Stimulated activated CD4-positive, alpha-beta T cell treated with anti-CD3 and anti-CD28 coated beads, Interleukin-2, amount 100 ng/mL, for 48 hours (primary cell): ENCODE data around the gene ZNF503.

Source experiments
- DNase-seq, 2 donors: peaks; one replicate each; pipeline ENCODE4 v3.0.0-alpha.2; 2020

Gene ZNF503, protein sequence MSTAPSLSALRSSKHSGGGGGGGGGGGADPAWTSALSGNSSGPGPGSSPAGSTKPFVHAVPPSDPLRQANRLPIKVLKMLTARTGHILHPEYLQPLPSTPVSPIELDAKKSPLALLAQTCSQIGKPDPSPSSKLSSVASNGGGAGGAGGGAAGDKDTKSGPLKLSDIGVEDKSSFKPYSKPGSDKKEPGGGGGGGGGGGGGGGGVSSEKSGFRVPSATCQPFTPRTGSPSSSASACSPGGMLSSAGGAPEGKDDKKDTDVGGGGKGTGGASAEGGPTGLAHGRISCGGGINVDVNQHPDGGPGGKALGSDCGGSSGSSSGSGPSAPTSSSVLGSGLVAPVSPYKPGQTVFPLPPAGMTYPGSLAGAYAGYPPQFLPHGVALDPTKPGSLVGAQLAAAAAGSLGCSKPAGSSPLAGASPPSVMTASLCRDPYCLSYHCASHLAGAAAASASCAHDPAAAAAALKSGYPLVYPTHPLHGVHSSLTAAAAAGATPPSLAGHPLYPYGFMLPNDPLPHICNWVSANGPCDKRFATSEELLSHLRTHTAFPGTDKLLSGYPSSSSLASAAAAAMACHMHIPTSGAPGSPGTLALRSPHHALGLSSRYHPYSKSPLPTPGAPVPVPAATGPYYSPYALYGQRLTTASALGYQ

DNA sequence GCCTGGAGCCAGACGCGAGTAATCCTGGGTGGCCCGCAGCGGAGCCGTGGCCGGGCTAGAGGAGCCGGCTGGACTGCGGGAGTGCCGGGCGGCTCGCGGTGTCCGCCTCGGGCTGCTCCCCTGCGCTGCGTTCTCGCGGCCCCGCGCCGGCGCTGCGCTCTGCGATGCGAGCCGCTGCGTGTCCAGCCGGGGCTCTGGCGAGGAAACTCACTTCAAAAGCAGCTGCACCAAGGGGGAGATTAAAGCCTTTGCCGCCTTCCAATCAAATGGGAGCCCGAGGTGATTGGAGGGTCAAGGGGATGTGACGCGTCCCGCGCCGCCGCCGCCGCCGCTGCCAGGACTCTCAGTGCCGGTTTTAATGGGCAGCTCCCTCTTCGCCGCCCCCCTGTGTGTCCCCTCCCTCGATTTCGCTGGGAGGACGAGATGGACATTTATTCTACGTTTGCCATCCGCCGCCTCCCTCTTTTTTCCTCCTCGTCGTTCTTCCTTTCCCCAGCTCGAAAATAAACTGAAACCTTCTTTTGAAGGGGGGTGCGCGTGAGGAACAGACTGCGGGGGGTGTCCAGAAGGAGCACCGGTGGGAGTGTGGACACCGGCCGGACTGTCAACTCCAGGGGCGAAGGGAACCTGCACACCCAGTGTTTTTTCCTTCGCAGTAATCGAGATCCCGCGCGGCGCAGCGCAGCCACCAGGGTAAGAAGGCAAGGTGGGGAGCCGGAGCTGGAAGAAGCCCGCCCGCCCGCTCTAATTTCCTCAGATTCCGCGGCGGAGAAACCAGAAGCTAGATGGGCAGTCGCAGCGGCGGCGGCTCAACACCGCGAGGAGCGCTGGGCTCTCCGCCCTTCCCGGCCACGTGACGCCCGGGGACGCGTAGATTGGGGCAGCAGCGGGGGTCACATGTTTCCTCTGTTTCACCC lies at the start of gene ZNF503:
Gene ZNF503 (minus strand): TSS at position 196 of the 917 bp plus-strand sequence. CDS start 345 bp downstream, outside the sequence.
- peak in 1 of 2 donors; percentile 40 for DNase-seq

DNA sequence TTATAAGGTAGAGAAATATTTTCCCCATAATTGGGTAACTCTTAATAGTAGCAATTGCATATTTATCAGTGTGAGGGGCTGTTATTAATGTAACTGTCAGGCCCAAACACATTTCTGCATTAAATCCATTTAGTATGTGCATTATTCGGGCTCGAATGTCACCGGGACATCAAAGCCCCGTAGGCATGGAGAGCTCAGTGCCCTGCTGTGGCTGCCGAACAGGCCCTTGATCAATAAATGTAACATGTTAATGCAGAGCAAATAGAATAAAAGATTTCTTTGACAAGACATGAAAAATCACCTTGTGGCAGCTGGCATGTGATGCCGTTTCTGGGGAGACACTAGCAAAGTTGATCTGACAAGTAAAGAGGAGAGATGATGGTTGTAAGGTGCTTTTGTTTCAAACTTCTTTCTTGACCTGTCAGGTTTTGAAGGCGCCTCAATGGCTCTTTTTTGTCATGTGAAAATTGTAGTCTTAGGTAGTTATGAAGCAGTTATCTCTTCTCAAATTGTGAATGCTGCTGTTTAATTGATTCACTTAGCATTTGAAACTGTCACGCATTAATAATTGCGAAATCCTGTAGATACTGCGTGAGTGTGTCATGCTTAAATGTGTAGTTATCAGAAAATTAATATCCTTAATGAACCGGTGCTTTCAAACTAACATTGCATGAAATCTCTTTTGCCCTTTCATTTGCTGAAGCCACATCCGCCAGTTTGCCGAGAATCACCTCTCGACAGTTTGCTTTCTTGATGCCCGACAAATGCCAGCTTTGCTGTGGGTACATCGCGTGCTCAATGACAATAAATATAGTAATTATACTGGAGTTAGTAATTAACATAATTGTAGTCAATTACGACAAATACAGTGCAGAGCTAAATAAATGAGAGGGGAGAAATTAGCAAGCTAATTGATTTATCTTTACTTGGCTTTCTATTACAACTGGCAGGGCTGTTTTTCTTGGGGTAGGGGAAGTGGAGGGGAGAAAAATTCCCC lies 49.4 kb upstream of the ZNF503 start:
- DNase-seq, result no peak

DNA sequence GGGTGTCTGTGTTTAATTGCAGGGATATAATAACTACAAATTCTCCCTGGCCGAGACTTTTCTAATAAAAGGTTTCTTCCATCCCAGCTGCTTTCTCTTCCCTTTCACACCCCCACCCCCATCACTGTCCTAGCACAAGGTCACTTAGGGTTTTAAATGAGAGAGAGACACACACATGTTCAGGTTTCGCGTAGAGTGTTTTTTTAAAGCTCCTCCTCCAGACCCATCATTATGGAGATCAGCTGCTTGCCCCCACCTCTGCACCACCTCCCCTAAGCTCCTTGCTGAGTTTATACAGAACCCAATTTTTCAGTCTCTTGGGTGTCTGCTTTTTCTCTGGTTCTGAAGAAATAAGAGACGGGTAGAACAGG lies 48.5 kb upstream of the ZNF503 start:
- no peak for DNase-seq

DNA sequence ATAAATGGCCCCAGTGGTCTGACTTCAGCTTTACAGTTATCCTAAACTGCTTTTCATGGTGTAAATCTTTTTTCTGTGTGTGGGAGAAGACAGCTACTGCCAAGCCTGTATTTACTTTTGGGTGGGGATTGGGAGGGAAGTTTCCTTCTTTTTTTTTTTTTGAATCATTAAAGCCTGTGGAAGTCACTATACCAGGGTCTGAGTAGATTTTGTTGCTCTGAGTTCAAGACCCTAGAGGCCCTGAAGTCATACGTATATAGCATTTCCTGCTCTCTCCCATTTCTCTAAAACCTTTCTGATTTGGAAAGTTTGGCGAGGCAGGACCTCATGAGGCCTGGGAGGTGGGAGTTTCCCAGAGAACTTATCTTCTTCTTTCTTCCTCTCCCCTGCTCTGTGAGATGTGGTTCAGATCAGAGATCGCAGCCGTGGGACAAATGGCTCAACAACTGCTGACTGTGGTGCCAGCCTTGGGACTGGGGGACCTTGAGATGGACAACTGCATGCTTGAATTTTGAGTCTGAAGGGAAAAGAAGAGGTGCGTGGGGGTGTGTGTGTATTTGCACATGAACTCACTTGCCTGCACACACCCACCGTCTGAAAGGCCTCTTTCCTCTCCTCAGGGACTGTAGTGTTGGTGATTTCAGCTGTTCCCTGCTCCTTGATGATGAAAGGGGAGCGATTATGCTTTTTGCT lies 48.0 kb upstream of the ZNF503 start:
- DNase-seq, result no peak

DNA sequence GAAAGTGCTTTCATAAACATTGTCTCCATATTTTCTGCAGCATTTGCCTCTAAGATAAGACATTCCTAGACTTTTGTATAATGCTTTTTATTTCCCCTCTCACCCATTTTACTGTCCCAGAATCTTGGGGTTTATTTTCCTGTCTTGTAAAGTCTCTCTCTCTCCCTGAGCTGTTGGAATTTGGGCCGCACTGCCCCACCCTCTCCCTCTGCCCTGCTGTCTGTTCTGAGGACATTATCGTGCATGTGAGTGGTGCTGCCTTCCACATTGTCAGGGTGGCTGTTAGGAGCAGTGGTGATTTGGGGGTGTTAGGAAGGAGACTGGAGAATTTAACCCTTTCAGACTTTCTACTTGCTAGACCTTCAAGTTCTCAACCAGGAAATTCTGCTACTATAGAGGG lies 46.6 kb upstream of the ZNF503 start:
- no peak for DNase-seq

DNA sequence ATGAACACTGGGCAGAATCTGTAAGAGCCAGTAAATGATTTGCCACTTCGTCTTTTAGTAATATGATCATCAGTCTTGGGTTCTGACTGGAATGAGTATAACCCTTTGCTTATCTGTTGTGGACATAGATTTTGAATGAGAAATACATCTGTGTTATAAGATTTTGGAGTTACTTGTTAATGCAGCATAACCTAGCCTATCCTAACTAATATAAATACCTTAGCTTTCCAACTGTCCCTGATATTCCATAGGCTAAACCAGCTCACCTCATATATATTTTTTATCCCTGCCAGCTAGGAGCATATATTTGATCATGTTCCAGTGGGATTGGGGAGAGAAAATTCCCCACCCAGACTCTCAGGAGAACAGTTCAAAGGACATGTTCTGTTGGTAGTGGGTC lies 44.9 kb upstream of the ZNF503 start:
- no peak for DNase-seq

DNA sequence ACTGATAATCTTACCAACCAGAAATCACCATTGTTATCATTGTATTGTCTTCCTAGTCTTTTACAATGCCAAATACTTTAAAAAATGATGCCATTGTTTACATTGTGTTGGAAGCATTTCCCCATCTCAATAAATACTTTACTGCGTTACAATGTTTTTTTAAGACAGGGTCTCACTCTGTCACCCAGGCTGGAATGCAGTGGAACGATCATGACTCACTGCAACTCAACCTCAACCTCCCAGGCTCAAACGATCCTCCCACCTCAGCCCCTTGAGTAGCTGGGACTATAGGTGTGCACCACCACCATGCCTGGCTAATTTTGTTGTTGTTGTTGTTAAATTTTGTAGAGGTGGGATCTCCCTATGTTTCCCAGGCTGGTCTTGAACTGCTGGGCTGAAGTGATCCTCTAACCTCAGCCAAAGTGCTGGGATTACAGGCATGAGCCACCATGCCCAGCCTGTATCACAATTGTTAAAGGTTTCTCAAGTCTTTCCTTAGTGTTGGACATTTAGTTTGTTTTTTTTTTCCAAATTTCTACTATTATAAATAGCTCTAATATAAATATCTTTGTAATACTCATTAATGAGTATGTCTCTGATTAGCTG lies 43.3 kb upstream of the ZNF503 start:
- no peak for DNase-seq

DNA sequence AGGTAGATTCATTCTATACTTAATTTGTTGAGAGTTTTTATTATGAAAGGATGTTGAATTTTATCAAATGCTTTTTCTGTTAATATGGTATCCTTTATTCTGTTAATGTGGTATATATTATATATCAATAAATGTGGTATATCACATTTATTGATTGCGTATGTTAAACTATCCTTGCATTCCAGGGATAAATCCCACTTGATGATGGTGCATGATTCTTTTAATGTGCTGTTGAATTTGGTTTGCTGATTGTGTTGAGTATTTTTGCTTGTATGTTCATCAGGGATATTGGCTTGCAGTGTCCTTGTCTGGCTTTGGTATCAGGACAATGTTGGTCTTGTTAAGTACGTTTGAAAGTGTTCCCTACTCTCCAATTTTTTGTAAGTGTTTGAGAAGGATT lies 41.8 kb upstream of the ZNF503 start:
- no peak for DNase-seq

DNA sequence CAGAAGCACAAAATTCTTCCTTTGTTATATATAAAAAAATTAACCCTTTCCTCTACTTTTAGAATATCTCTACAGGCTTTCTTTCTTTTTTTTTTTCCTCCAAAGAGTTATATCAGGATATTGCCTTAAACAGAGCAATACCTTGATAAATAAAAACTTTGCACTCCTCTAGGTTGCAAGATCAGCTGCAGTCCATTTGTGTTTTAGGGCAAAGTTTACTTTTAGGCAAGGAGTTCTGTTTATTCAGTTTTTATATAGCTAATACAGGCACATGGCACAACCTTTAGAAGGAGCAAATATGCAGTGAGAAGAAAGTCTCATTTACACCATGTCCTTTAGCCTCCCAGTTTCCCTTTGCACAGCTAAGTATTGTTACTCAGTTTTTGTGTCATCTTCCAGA lies 40.1 kb upstream of the ZNF503 start:
- no peak for DNase-seq

DNA sequence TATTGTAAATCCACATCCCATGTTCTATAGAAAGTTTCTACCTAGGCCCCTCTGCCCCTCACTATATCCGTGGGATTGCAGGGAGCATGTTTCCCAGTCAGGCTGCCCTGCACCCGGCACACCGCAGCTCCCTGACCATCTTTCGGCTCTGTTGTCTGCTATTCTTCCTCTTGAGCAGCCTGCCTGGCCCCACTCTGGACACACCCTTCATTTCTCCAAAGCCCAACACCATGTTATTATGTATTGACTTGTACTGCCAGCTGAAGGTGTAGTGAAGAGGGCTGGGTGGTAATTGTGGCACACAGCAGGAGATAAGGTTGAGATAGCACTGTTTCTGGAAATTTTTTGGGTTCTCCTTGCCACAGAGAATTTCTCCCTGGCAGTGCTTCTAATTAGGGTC lies 39.6 kb upstream of the ZNF503 start:
- no peak for DNase-seq

DNA sequence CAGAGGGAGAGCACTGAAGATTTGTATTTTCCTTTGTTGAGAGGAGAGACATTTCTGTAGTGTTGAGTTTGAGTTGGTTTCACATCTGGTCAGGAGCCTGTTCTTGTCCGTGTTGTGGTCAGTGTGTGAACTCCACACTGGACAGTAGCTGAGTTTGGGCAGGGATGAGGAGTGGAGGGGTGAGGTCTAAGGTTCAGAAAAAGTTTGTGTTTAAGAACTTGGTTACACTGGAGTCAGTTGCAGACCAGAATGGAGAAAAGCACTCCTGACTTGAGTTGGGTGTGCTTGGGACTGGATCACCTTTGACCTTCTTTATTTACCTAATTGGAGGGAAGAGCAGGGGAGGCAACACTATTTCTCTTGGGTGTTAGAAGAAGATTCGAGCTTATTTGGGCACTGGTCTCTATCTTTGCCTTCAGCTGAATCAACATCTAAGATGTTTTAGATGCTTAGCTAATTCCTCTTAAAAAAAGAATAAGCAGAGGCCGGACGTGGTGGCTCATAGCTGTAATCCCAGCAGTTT lies 38.8 kb upstream of the ZNF503 start:
- DNase-seq, result no peak

DNA sequence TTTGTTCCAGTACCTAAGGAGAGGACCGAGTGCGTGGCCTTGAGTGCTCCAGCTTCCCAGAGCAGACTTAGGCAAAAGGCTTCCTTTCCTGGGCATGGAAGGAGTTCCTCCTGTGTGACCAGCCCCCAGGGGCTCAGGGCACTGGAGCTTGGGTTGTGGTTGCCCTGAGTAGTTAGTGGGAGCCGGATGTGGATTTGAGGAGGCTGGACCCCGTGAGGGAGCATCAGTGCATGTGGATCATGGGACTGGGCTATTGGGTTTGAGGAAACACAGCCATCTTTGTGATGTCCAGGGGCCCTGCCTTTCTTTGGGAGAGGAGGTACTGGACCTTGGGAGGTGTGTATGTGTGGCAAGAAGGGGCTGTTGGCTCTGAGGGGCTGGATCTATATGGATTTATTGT lies 38.2 kb upstream of the ZNF503 start:
- DNase-seq, result no peak

DNA sequence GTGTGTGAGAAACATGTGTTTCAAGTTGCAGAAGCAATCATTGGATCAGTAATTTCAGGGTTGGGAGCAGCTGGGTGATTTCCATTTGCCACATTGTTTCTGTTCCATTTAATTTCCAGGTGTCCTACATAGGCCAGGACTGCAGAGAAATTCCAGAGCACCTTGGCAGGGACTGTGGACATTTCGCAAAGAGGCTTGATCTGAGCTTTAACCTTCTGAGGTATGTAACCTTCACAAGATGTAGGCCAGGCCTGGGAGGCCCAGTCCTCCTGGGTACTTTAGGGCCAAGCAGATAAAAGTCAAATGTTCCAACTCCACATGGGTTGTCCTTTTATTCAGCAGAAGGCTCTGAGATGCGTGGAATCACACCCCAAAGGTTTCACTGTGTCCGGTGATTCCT lies 36.7 kb upstream of the ZNF503 start:
- DNase-seq, result no peak

DNA sequence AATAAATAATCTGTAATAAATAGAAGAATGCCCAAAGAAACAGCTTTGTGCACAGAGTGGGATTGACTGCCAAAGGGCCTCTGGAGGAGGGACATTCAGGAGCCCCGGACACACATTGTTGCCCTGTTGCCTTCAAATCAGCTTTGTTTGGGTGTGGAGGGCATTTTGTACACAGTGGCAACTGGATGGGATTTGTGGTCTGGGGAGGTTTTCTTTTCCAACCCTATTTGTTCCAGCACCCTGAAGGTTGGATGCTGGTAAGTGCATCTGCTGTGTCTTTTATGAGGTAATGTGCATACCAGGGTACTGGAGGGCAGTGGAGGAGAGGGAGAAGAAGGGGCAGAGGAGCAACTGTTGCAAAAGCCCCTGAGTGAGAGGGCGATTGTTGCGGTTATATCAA lies 36.1 kb upstream of the ZNF503 start:
- DNase-seq, result no peak

DNA sequence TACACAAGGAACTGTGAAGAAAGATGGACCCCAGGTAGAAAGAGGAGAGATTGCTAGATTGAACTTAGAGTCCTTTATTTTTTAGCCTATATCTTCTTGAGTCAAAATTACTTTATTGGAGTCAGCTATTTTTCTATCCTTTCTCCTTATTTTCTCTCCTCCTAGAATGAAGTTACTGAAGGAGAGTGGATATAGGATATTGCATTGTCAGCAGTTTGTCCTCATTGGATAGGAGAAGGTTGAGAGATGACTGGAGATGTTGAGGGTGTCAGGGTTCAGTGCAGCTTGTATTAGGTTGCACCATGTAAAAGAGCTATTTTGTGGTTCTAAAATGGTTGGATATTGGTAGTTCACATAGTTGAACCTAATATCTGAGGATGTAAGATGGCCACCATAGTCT lies 35.3 kb upstream of the ZNF503 start:
- no peak for DNase-seq

DNA sequence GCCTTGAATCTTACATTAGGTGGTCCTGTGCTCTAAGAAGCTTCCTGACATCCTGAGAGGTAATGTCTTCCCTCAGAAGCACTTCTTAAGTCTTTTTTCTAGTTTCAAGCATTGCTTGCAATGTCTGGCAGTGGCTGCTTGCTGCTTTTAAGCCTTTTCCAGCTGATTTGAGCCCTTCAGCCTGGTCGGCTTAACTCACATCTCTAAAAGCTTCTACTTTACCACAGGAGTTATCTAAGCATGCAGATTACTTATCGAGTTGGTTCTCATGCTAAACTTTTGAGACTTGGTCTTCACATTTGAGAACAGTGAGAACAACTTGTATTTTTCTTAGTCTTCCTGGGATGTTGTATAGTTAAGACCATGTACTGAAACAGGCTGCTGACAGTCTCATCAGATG lies 33.7 kb upstream of the ZNF503 start:
- no peak for DNase-seq

DNA sequence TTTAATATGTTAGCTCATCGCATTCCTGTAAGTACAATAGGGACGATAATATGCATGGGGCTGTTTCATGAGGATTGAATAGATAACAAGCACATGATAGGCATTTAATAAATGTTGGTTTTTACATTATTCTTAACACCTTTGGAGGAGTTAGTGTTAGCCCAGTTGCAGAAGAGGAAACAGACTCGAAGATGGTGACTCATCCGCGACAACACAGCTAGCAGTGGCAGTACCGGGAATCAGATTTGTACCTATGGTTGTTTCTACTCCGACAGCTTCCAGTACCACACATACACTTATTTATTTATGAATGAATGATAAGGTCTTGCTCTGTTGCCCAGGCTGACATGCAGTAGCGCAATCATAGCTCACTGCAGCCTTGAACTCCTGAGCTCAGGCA lies 32.7 kb upstream of the ZNF503 start:
- DNase-seq, result no peak

DNA sequence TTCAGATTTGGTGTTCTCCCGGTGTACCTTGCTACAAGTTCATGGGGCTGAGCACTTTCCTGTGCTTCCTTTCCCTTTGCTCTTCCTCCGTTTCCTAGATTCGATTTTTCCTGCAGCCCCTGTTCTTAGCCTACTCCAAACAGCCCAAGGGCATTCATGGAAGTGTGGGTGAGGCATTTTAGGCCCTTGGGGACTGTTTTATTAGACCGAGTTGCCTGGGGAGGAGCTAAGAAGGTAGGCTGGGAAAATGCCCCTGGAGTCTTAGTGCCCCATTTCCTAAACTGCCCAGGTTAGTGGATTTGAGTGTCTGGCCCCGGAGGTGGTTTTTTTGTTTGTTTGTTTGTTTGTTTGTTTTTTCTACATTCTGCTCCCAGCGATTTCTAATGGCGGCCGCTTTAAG lies 31.7 kb upstream of the ZNF503 start:
- DNase-seq, result no peak

DNA sequence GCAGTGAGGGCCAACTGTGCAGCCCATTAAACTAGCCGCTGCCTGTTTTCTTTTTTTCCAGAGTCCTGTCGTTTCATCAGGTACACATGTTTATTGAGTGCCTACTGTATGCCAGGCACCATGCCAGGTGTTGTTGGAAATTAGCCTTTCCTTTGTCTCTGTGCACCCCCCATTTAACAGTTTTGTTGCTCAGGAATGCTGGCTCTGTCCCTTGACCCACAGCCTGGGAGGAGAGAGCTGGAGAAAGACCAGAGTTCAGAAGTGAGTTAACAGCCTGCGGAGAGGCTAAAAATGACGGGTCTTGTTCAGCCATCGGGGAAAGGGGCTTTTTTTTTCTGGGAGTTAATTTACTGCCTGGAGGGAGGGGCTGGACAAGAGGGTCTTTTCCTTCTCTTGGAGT lies 31.2 kb upstream of the ZNF503 start:
- DNase-seq, result no peak

DNA sequence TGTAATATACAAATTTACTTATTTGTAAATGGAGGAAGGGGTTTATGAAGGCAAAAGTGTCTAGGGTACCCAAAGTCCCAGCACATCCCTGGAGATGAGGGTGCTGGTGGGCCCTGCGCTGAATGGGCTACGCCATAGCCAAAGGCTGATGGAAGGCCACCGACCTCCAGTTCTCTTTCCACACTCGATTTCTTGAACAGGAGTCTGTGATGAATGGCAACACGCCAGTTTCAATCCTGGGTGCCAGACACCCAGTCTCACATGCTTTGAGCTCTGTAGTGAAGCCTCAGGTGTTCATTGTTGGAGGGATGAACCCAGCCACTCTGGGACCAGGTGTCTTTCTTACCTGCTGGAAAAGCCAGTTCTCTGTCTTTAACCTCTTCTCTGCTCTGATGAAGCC lies 30.6 kb upstream of the ZNF503 start:
- DNase-seq, result no peak
